Measurements from ENCODE around the gene TGM2.

DNA sequence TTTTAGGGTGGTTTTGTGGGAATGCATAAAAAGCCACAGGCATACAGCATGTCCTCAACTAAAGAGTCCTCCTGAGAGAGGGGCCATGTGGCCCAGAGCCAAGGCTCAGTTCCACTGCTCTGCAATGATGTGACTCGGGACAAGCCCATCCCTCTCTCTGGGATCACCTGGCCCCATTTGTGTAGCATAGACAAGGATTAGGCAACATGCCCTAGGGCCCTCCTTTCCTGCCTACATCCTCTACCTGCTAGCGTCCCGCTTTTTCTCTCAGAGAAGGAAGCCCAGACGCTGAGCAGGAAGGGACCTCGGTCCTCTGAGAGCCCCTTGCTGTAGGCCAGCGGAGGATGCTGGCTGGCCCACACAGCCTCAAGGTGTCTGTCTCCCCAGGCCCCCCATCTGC is 8.8 kb downstream of the TGM2 start:
- TF ChIP-seq CTCF (tag by site-specific recombination; IDR thresholded peaks at IDR 0.05): no peak
- TF ChIP-seq PBX3 (CRISPR knock-in tag; IDR thresholded peaks at IDR 0.05): no peak
- no peak for TF ChIP-seq ZNF26 (tag by site-specific recombination; IDR thresholded peaks at IDR 0.05)
- TF ChIP-seq ZNF184 (tag by site-specific recombination; IDR thresholded peaks at IDR 0.05): no peak
- no peak for TF ChIP-seq BCL11A (tag by site-specific recombination; IDR thresholded peaks at IDR 0.05; ENCODE audit: low read depth)
- TF ChIP-seq ZNF148 (tag by site-specific recombination; IDR thresholded peaks at IDR 0.05; ENCODE audit: borderline replicate concordance): no peak
- TF ChIP-seq ZBTB20 (tag by site-specific recombination; IDR thresholded peaks at IDR 0.05): no peak
- no peak for TF ChIP-seq ZNF24 (tag by site-specific recombination; IDR thresholded peaks at IDR 0.05)
- TF ChIP-seq ZNF792 (tag by site-specific recombination; IDR thresholded peaks at IDR 0.05): no peak
- no peak for TF ChIP-seq ZNF350 (tag by site-specific recombination; IDR thresholded peaks at IDR 0.05)
- TF ChIP-seq ZNF513 (tag by site-specific recombination; IDR thresholded peaks at IDR 0.05): no peak
- no peak for TF ChIP-seq ZNF776 (tag by site-specific recombination; IDR thresholded peaks at IDR 0.05; ENCODE audit: borderline replicate concordance)
- no peak for TF ChIP-seq ZNF670 (tag by site-specific recombination; IDR thresholded peaks at IDR 0.05; ENCODE audit: low read depth)
- TF ChIP-seq, protein P1, sequence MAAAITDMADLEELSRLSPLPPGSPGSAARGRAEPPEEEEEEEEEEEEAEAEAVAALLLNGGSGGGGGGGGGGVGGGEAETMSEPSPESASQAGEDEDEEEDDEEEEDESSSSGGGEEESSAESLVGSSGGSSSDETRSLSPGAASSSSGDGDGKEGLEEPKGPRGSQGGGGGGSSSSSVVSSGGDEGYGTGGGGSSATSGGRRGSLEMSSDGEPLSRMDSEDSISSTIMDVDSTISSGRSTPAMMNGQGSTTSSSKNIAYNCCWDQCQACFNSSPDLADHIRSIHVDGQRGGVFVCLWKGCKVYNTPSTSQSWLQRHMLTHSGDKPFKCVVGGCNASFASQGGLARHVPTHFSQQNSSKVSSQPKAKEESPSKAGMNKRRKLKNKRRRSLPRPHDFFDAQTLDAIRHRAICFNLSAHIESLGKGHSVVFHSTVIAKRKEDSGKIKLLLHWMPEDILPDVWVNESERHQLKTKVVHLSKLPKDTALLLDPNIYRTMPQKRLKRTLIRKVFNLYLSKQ (tag by site-specific recombination; IDR thresholded peaks at IDR 0.05; ENCODE audit: borderline replicate concordance): no peak
